PC-9 (cell line): Measurements from ENCODE around the gene DHRS4.
"Not testable (repeated sequence)": the region's sequence is repeated elsewhere in the genome, so short reads cannot be mapped to it uniquely, and the experiment has no call there.

ENCODE experiments used
- CTCF ChIP-seq: fragments of 200-600 bp; sonication (generic); conservative IDR thresholded peaks from 2 replicates; pipeline ENCODE4 v1.6.1; 2017; ENCODE audit warnings: mixed run types, antibody characterized with exemption, mild to moderate bottlenecking, moderate library complexity
- EZH2 ChIP-seq: fragments of 200-600 bp; sonication (generic); IDR thresholded peaks from 2 replicates; pipeline ENCODE4 v1.8.0; 2017; ENCODE audit warnings: antibody characterized with exemption, low read depth

- TF ChIP-seq CTCF, EZH2: not testable (repeated sequence)
Measured at GRCh38 chr14:23996009-23996408, 42.4 kb downstream of the DHRS4 start.
